ENCODE results near the gene IFNLR1.

DNA sequence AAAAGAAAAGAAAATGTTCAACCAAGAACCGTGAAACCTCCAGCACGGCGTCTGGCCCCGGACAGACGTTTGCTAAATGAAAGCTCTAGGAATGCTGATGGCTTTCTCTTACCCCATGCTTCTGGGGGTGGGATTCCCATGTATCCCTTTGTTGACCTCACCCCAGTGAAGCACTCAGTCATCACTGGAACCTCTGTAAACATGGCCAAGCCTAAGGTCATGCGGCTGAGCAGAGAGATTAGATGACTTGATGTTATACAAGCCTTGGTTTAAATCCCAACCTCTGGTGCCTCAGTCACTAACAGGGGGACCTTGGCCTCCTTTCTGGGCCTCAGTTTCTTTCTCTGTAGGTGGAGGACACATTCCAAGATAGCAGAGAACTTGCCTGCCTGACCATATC is 72.3 kb downstream of the IFNLR1 start:
- TF ChIP-seq, protein P1, sequence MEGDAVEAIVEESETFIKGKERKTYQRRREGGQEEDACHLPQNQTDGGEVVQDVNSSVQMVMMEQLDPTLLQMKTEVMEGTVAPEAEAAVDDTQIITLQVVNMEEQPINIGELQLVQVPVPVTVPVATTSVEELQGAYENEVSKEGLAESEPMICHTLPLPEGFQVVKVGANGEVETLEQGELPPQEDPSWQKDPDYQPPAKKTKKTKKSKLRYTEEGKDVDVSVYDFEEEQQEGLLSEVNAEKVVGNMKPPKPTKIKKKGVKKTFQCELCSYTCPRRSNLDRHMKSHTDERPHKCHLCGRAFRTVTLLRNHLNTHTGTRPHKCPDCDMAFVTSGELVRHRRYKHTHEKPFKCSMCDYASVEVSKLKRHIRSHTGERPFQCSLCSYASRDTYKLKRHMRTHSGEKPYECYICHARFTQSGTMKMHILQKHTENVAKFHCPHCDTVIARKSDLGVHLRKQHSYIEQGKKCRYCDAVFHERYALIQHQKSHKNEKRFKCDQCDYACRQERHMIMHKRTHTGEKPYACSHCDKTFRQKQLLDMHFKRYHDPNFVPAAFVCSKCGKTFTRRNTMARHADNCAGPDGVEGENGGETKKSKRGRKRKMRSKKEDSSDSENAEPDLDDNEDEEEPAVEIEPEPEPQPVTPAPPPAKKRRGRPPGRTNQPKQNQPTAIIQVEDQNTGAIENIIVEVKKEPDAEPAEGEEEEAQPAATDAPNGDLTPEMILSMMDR (IDR thresholded peaks at IDR 0.05) = no peak
- TF ChIP-seq POLR2A (IDR thresholded peaks at IDR 0.05) (no peak), EP300 (IDR thresholded peaks at IDR 0.05) (no peak)
